ENCODE results near the gene MYO16. TPM values are rescaled to one million over a fixed set of nuclear protein-coding genes. Genes with fewer than 3 reads are reported as not detected.

MYO16 gene
- total RNA-seq, 2 experiments from 2014 or later: not detected

DNA sequence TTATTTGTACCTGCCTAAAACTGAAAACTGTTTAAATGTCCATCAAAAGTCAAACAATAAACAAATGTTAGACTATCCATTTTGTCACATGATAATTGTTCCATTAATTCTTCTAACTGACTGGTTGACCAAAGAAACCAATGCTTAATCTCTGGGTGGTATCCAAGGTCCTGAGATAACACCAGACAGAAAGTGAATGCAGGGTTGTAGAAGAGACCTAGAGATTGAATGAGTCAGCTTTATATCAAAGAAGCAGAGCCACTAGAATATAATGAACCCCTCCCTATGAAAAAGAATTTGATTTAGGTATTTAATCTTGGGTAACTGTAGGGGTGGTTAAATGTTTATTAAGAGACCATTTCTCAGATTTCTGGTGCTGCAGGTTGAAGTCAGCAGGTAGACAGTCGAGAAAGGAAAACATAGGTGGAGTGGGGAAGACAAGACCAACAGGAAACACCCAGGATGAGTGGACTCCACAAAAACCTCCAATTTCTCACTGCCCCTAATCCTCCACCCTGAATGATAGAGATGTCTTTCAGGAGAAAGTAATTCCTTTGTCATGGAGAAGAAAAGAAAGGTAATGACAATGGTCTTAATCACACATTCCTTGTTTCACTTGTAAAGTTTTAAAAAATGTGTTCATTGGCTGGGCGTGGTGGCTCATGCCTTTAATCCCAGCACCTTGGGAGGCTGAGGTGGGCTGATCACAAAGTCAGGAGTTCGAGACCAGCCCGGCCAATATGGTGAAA lies 620.5 kb downstream of the MYO16 start:
- Mint-ChIP-seq H3K4me3 (no peak overlapping the region), H3K36me3 (ENCODE audit: low read depth) (no peaks in the 10 kb centered on the region), H3K9me3 (peaks cover 4% of the 10 kb centered on the region), H3K27ac (no peak overlapping the region), H3K27me3 (ENCODE audit: low read depth) (peaks cover 13% of the 10 kb centered on the region), H3K4me1 (ENCODE audit: low read depth) (no peaks in the 10 kb centered on the region)
- intact Hi-C loops (cut with micrococcal nuclease): no loop called here
- CTCF ChIA-PET: no interaction called here
- DNase-seq: no peak

DNA sequence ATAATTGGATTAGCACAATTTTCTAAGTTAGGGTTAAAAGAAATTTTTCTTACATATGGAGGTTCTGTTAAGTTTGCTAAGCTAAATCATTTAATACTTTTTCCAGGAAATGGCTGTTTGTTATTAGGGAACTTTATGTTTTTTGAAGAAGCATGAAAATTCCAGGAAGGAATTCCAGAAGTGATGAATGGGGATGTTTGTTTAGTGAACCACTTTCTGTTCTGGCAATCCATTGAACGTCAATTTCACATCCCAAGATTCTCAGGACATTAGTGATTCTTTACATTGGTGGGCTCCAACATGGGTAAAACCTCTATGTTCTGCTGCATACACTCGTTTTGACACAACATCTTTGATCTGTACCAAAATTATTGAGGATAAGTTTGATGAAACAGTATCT lies 622.5 kb downstream of the MYO16 start:
- Mint-ChIP-seq H3K4me3 (no peak overlapping the region), H3K4me1 (ENCODE audit: low read depth) (no peaks in the 10 kb centered on the region), H3K9me3 (peaks cover 7% of the 10 kb centered on the region), H3K36me3 (ENCODE audit: low read depth) (no peaks in the 10 kb centered on the region), H3K27me3 (ENCODE audit: low read depth) (peaks cover 13% of the 10 kb centered on the region), H3K27ac (no peak overlapping the region)
- intact Hi-C loops (cut with micrococcal nuclease): no loop called here
- DNase-seq: no peak
- CTCF ChIA-PET: no interaction called here

DNA sequence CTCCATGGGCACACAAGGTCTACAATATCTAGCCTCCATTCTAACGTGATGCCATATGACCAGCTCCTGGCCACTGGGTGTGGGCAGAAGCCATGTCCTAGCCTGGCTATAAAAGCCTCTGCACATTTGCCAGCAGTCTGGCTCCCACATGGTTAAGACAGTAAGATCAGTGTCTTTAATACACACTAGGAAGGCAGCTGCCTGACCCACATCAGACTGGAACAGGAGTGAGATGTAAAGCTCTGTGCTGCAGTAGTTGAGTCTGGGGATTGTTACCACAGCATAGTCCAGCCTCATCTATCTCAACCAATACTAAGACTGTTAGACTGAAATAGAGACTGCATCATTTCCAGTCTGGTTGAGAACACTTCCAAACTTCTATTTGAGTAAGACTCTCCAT lies 623.9 kb downstream of the MYO16 start:
- peaks cover 14% of the 10 kb centered on the region for H3K27me3 Mint-ChIP-seq (ENCODE audit: low read depth)
- H3K36me3 Mint-ChIP-seq (ENCODE audit: low read depth): no peaks in the 10 kb centered on the region
- intact Hi-C loops (cut with micrococcal nuclease): no loop called here
- H3K9me3 Mint-ChIP-seq: peaks cover 5% of the 10 kb centered on the region
- CTCF ChIA-PET: no interaction called here
- DNase-seq: no peak
- H3K27ac Mint-ChIP-seq: no peak overlapping the region
- no peak overlapping the region for H3K4me3 Mint-ChIP-seq
- no peaks in the 10 kb centered on the region for H3K4me1 Mint-ChIP-seq (ENCODE audit: low read depth)

DNA sequence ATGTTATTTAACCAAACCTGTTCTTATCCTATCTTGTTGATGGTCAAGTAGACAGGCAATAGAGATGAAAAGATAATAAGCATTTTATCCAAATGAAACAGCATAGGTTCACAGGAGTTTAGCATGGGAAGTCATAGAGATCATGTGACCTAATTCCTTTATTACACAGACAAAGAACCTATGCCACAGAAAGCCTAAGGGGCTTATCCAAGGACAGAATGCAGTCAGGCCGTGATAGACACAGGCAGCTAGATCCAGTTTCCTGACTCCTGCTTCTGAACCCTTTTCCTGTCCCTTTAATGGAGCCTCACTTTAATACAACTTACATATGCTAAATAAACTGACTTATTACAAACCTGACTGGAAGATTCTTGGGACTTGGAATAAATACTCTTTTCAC lies 624.9 kb downstream of the MYO16 start:
- no peak overlapping the region for H3K27ac Mint-ChIP-seq
- CTCF ChIA-PET: no interaction called here
- no peaks in the 10 kb centered on the region for H3K36me3 Mint-ChIP-seq (ENCODE audit: low read depth)
- H3K9me3 Mint-ChIP-seq: peaks cover 5% of the 10 kb centered on the region
- DNase-seq: no peak
- H3K27me3 Mint-ChIP-seq (ENCODE audit: low read depth): peaks cover 11% of the 10 kb centered on the region
- intact Hi-C loops (cut with micrococcal nuclease): no loop called here
- no peak overlapping the region for H3K4me3 Mint-ChIP-seq
- no peaks in the 10 kb centered on the region for H3K4me1 Mint-ChIP-seq (ENCODE audit: low read depth)

DNA sequence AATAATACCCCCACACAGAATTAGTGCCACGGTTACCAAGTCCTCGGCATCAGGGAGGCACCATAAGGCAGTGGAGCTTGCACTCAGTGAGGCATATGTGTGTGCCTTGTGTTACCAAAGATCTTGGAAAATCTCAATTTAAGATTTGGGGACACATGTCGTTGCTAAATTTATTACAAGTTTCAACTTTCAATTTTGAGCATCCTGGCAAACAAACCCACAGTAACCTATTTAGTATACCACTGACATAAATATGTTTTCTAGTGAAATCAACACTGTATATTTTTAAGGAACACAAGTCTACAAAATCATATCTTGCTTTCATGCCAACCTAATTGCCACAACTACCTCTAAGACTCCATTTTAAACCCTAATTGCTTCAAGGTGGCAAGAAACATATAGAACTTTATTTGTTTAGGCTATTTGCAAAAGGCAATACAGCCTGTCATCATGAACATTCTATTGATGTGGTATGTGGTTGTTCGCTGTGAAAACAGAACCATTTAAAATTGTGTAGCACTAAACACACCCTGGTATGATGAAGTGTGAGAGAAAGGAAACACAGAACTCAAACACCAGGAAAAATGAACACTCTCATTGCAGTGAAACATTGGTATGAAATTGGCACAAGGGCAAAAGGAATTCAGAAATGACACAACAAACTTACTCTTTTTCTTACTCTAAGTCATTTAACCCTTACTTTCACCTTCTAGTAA lies 625.9 kb downstream of the MYO16 start:
- intact Hi-C loops (cut with micrococcal nuclease): no loop called here
- Mint-ChIP-seq H3K27ac (no peak overlapping the region), H3K4me3 (no peak overlapping the region), H3K27me3 (ENCODE audit: low read depth) (peaks cover 11% of the 10 kb centered on the region), H3K4me1 (ENCODE audit: low read depth) (no peaks in the 10 kb centered on the region), H3K36me3 (ENCODE audit: low read depth) (no peaks in the 10 kb centered on the region), H3K9me3 (peaks cover 5% of the 10 kb centered on the region)
- CTCF ChIA-PET: no interaction called here
- no peak for DNase-seq

DNA sequence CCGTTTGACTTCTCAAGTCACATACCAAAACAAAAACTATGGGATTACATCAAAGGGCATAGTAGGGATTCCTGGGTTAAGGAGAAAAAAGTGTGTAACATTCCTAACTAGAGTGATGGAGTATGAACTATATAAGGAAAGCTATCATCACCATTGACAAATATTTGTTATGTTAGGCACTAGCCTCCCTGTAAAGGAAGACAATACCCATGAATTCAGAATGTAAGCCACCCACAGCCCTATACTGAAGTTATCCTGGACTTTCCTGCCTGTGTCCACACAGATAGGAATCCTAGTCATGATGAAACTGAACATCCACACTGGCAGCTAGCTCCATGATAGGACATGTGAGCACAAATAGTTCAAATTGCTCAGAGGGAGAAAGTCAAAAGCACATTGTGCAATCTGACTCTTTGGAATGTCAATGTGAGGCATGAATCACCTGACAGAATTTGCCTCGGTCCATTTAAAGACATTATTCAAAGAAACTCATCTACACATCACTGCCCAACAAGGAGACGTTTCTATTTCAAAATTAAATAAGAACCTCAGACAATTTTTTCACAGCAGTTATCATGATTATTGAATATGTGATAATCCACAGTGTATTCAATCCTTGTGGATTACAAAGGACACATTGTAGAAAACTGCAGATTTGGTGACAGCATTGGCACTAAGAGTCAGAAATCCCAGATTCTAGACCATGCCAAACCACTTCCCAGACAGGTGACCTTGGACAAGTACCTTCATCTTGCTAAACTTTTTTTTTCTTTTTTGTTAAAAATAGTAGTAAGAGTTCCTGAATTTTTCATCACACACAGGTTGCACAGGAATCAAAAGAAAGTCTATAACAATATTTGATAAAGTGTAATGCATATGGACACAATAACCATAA lies 627.7 kb downstream of the MYO16 start:
- H3K27ac Mint-ChIP-seq: no peak overlapping the region
- H3K9me3 Mint-ChIP-seq: peaks cover 5% of the 10 kb centered on the region
- peaks cover 13% of the 10 kb centered on the region for H3K27me3 Mint-ChIP-seq (ENCODE audit: low read depth)
- CTCF ChIA-PET: no interaction called here
- intact Hi-C loops (cut with micrococcal nuclease): no loop called here
- no peak for DNase-seq
- no peaks in the 10 kb centered on the region for H3K4me1 Mint-ChIP-seq (ENCODE audit: low read depth)
- no peak overlapping the region for H3K4me3 Mint-ChIP-seq
- H3K36me3 Mint-ChIP-seq (ENCODE audit: low read depth): no peaks in the 10 kb centered on the region
